ENCODE results near the gene DHX58.

Gene DHX58

GRCh38 chr17:42078396-42079043, 34.0 kb downstream of the DHX58 start:
- TF ChIP-seq CTCF (IDR thresholded peaks at IDR 0.05; ENCODE audit: insufficient read depth, low read depth, low read length, missing control alignments): no peak
- no peak for DNase-seq (ENCODE audit: low read depth)

GRCh38 chr17:42077755-42078154, 34.8 kb downstream of the DHX58 start:
- DNase-seq (ENCODE audit: low read depth): no peak
- no peak for TF ChIP-seq CTCF (IDR thresholded peaks at IDR 0.05; ENCODE audit: insufficient read depth, low read depth, low read length, missing control alignments)
- H3K4me3 ChIP-seq (ENCODE audit: low read depth, low read length): no peak overlapping the region

More at GRCh38 chr17:42078396-42079043, 34.0 kb downstream of the DHX58 start:
- H3K4me3 ChIP-seq (ENCODE audit: low read depth, low read length): no peak overlapping the region

- DNase-seq (ENCODE audit: low read depth): no peak
- no peak overlapping the region for H3K4me3 ChIP-seq (ENCODE audit: low read depth, low read length)
- no peak for TF ChIP-seq CTCF (IDR thresholded peaks at IDR 0.05; ENCODE audit: insufficient read depth, low read depth, low read length, missing control alignments)
These were observed 35.5 kb downstream of the DHX58 start for GRCh38 chr17:42076797-42077559.

DNA sequence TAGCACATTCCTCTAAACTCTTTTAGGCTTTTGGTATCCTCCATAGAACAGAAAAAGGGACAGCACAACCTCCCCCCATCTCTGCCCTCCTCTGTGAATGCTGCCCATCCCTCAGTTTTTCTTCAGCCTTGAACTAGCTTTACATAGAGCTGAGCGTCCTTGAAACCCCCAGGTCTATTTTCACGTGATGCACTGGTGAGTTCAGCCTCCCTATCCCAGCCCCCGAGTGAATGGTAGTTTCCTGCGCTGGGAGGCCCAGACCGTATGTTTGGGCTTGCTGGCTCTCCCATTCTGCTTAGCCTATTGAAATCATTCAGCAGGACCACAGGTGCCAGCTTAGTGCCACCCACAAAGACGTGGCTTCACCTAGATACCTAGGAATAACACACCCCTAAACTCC, 36.7 kb downstream of the DHX58 start:
- no peak overlapping the region for H3K4me3 ChIP-seq (ENCODE audit: low read depth, low read length)
- no peak for TF ChIP-seq CTCF (IDR thresholded peaks at IDR 0.05; ENCODE audit: insufficient read depth, low read depth, low read length, missing control alignments)
- no peak for DNase-seq (ENCODE audit: low read depth)

GRCh38 chr17:42072323-42073187, 40.0 kb downstream of the DHX58 start:
- H3K4me3 ChIP-seq (ENCODE audit: low read depth, low read length): no peak overlapping the region
- TF ChIP-seq CTCF (IDR thresholded peaks at IDR 0.05; ENCODE audit: insufficient read depth, low read depth, low read length, missing control alignments): no peak
- DNase-seq (ENCODE audit: low read depth): no peak

- DNase-seq (ENCODE audit: low read depth): no peak
- no peak for TF ChIP-seq CTCF (IDR thresholded peaks at IDR 0.05; ENCODE audit: insufficient read depth, low read depth, low read length, missing control alignments)
- H3K4me3 ChIP-seq (ENCODE audit: low read depth, low read length): no peak overlapping the region
These were observed 40.7 kb downstream of the DHX58 start for GRCh38 chr17:42071810-42072209.

Measured in GM12865 (cell line).